ENCODE results near the gene SMC1B.

- TF ChIP-seq CTCF (IDR thresholded peaks at IDR 0.05) (no peak), POLR2A (IDR thresholded peaks at IDR 0.05) (no peak)
These were observed 78.9 kb downstream of the SMC1B start for GRCh38 chr22:45334528-45334927.
